Vagina (tissue), 2 donors: ENCODE data around the gene GNA15. TPM values are rescaled to one million over a fixed set of nuclear protein-coding genes. Genes with fewer than 3 reads are reported as not detected.

Experiments used
- DNase-seq, 2 donors: peaks; one replicate each; pipeline ENCODE4 v3.0.0-alpha.2; 2017; ENCODE audit errors: extremely low spot score in 2 of 2
- H3K27ac ChIP-seq: fragments of 200-600 bp; sonication (generic); one replicate; pipeline ENCODE4 v1.5.1; 2019
- H3K27me3 ChIP-seq: fragments of 200-600 bp; sonication (generic); one replicate; pipeline ENCODE4 v1.5.1; 2019
- H3K36me3 ChIP-seq, 2 donors: fragments of 200-600 bp; sonication (generic); one replicate each; pipeline ENCODE4 v1.5.1; 2017 to 2019
- H3K4me1 ChIP-seq: fragments of 200-600 bp; sonication (generic); one replicate; pipeline ENCODE4 v1.5.1; 2019
- H3K4me3 ChIP-seq, 2 donors: fragments of 200-600 bp; sonication (generic); 1 replicate in 1 of 2; 2 replicates in 1 of 2; pipeline ENCODE4 v1.5.1; 2016 to 2019
- H3K9me3 ChIP-seq: fragments of 200-600 bp; sonication (generic); one replicate; pipeline ENCODE4 v1.5.1; 2019
- POLR2A ChIP-seq, 2 donors: fragments of 450-650 bp; IDR thresholded peaks; one replicate each; pipeline ENCODE4 v1.6.1; 2017; ENCODE audit warnings: antibody characterized with exemption in 2 of 2, mild to moderate bottlenecking in 2 of 2, moderate library complexity in 2 of 2
- POLR2AphosphoS5 ChIP-seq, 2 donors: sonication (generic); formaldehyde crosslinking; IDR thresholded peaks; one replicate each; pipeline ENCODE4 v1.9.0; 2017; ENCODE audit warnings: antibody characterized with exemption in 2 of 2, mild to moderate bottlenecking in 2 of 2, low read depth in 1 of 2; ENCODE audit not compliant: insufficient read depth in 1 of 2
- intact Hi-C: fragments of 100-400 bp; cut with DNase I; formaldehyde crosslinking; loops from one replicate; pipeline ENCODE4 v1.15.1; 2023
- total RNA-seq: library from RNA; depleted of rRNA; stranded (reverse); fragments of >200 nt; gene quantifications from one replicate; pipeline ENCODE4 v1.2.3, GENCODE V29; 2016
- TF ChIP-seq, protein P1 (sequence below), 3 experiments: fragments of 450-650 bp in 2 of 3; fragments of 200-600 bp in 1 of 3; sonication (generic) in 1 of 3; IDR thresholded peaks; one replicate each; pipeline ENCODE4 v1.5.1; 2017 to 2019; ENCODE audit warnings: antibody characterized with exemption in 3 of 3, mild to moderate bottlenecking in 2 of 3, moderate library complexity in 2 of 3

The GNA15 gene
- total RNA-seq, 1 donor from 2014 or later: 28.2 TPM

DNA sequence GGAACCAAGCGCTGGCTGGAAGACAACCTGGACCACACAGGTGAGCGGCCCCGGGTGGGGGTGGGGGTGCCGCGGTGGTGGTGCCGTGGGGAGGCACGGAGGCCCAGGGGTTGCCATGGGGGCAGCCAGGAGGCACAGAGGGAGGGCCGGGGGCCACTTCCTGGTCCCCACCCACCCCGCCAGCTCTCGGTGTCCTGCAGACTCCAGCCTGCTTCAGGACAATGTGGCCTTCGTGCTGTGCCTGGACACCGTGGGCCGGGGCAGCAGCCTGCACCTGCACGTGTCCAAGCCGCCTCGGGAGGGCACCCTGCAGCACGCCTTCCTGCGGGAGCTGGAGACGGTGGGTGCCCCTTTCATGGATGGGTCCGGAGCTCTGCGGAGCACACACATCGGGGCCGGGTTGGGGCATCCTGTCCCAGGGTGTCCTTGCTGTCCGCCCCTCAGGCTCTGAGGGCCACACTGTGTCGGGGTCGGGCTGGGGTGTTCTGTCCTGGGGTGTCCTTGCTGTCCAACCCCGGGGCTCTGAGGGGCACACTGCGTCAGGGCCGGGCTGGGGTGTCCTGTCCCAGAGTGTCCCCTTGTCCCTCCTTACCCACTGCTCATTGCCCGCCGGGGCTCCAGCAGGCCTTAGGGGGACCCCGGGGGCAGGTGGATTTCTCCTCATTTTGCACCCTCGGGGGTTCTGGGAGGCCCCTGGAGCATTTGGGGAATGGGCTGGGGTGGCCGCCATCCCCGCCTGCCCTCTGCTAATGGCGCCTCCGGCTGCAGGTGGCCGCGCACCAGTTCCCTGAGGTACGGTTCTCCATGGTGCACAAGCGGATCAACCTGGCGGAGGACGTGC, 68.2 kb downstream of the GNA15 start:
- Histone ChIP-seq H3K4me3 (no peak overlapping the region), H3K27ac (no peak overlapping the region), H3K36me3 (peaks cover 0 to 48% of the 10 kb centered on the region in 2 donors), H3K9me3 (no peaks in the 10 kb centered on the region), H3K27me3 (no peaks in the 10 kb centered on the region), H3K4me1 (no peaks in the 10 kb centered on the region)
- no peak for TF ChIP-seq POLR2A (IDR thresholded peaks at IDR 0.05)
- TF ChIP-seq, protein P1, sequence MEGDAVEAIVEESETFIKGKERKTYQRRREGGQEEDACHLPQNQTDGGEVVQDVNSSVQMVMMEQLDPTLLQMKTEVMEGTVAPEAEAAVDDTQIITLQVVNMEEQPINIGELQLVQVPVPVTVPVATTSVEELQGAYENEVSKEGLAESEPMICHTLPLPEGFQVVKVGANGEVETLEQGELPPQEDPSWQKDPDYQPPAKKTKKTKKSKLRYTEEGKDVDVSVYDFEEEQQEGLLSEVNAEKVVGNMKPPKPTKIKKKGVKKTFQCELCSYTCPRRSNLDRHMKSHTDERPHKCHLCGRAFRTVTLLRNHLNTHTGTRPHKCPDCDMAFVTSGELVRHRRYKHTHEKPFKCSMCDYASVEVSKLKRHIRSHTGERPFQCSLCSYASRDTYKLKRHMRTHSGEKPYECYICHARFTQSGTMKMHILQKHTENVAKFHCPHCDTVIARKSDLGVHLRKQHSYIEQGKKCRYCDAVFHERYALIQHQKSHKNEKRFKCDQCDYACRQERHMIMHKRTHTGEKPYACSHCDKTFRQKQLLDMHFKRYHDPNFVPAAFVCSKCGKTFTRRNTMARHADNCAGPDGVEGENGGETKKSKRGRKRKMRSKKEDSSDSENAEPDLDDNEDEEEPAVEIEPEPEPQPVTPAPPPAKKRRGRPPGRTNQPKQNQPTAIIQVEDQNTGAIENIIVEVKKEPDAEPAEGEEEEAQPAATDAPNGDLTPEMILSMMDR (IDR thresholded peaks at IDR 0.05): no peak
- TF ChIP-seq POLR2AphosphoS5 (IDR thresholded peaks at IDR 0.05; ENCODE audit: insufficient read depth in 1 of 2, low read depth in 1 of 2): no peak
- DNase-seq: no peak
- intact Hi-C loops: no loop called here

DNA sequence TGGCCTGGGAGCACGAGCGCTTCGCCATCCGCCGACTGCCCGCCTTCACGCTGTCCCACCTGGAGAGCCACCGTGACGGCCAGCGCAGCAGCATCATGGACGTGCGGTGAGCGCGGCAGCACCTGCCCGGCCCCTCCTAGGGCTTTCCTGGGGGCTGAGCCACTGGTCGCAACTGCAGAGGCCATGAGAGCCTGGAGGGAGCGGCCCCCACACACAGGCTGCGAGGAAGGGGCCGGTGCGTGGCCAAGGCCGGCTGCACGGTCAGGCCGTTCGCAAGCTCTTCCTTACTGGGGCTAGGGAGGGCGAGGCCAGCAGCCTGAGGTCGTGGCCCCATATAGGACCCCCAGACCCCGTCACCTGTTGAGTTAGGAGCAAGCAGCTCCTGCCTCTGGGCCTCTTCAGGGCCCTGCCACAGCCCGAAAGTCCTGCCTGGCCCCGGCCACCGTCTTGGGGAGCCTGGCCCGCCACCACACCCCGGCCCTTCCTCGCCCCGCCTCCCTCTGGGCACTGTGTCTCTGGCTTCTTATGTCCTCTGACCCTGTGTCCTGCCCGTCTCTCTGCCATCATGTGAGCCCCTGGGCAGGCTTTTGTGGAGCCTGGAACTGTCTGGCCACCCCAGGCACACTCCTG, 68.9 kb downstream of the GNA15 start:
- Histone ChIP-seq H3K27me3 (no peaks in the 10 kb centered on the region), H3K36me3 (peaks cover 0 to 43% of the 10 kb centered on the region in 2 donors), H3K4me1 (no peaks in the 10 kb centered on the region), H3K27ac (no peak overlapping the region), H3K4me3 (no peak overlapping the region), H3K9me3 (no peaks in the 10 kb centered on the region)
- intact Hi-C loops: no loop called here
- DNase-seq: no peak
- TF ChIP-seq POLR2AphosphoS5 (IDR thresholded peaks at IDR 0.05; ENCODE audit: insufficient read depth in 1 of 2, low read depth in 1 of 2) (no peak), POLR2A (IDR thresholded peaks at IDR 0.05) (no peak)
- TF ChIP-seq, protein P1 (IDR thresholded peaks at IDR 0.05): no peak

DNA sequence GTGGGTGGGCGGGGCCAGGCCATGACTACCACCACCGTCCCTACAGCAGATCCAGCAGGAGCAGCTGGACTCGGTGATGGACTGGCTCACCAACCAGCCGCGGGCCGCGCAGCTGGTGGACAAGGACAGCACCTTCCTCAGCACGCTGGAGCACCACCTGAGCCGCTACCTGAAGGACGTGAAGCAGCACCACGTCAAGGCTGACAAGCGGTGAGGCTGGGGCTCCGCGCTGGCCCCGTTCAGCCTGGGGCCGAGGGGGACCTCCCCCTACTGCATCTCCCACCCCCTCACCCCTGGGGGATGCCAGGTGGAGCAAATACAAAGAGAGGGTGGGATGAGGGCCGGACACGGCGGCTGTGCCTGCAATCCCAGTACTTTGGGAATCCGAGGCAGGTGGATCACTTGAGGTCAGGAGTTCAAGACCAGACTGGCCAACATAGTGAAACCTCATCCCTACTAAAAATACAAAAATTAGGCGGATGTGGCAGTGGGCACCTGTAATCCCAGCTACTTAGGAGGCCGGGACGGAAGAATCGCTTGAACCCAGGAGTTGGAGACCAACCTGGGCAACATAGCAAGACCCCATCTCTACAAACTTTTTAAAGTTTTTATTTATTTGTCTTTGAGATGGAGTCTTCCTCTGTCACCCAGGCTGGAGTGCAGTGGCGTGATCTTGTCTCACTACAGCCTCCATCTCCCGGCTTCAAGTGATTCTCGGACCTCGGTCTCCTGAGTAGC, 70.6 kb downstream of the GNA15 start:
- H3K4me1 ChIP-seq: no peaks in the 10 kb centered on the region
- H3K27ac ChIP-seq: no peak overlapping the region
- no peaks in the 10 kb centered on the region for H3K9me3 ChIP-seq
- H3K4me3 ChIP-seq: no peak overlapping the region
- no peak for TF ChIP-seq POLR2A (IDR thresholded peaks at IDR 0.05)
- TF ChIP-seq POLR2AphosphoS5 (IDR thresholded peaks at IDR 0.05; ENCODE audit: insufficient read depth in 1 of 2, low read depth in 1 of 2): no peak
- no peak for DNase-seq
- peaks cover 0 to 43% of the 10 kb centered on the region in 2 donors for H3K36me3 ChIP-seq
- intact Hi-C loops: no loop called here
- H3K27me3 ChIP-seq: no peaks in the 10 kb centered on the region

DNA sequence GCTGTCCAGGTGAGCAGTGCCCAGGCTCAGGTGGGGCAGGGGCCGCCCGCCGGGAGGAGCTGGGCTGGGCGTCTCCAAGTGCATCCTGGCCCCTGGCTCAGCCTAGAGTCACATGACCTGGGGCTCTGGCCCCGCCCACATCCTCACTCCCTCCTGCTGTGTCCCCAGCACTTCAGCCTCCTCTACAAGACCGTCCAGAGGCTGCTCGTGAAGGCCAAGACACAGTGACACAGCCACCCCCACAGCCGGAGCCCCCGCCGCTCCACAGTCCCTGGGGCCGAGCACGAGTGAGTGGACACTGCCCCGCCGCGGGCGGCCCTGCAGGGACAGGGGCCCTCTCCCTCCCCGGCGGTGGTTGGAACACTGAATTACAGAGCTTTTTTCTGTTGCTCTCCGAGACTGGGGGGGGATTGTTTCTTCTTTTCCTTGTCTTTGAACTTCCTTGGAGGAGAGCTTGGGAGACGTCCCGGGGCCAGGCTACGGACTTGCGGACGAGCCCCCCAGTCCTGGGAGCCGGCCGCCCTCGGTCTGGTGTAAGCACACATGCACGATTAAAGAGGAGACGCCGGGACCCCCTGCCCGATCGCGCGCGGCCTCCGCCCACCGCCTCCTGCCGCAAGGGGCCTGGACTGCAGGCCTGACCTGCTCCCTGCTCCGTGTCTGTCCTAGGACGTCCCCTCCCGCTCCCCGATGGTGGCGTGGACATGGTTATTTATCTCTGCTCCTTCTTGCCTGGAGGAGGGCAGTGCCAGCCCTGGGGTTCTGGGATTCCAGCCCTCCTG, 71.8 kb downstream of the GNA15 start:
- H3K4me1 ChIP-seq: no peaks in the 10 kb centered on the region
- no peak for DNase-seq
- H3K27ac ChIP-seq: no peak overlapping the region
- peaks cover 0 to 31% of the 10 kb centered on the region in 2 donors for H3K36me3 ChIP-seq
- no peak for TF ChIP-seq POLR2AphosphoS5 (IDR thresholded peaks at IDR 0.05; ENCODE audit: insufficient read depth in 1 of 2, low read depth in 1 of 2)
- TF ChIP-seq, protein P1 (IDR thresholded peaks at IDR 0.05): no peak
- TF ChIP-seq POLR2A (IDR thresholded peaks at IDR 0.05): no peak
- H3K4me3 ChIP-seq: no peak overlapping the region
- intact Hi-C loops: no loop called here
- no peaks in the 10 kb centered on the region for H3K27me3 ChIP-seq
- no peaks in the 10 kb centered on the region for H3K9me3 ChIP-seq
